ENCODE measurements around the gene LIN9.

LIN9 gene

GRCh38 chr1:226302731-226303130 lies 6.2 kb downstream of the LIN9 start:
- H3K27ac ChIP-seq (ENCODE audit: low read length), result no peak overlapping the region
- no peak overlapping the region for H3K9ac ChIP-seq (ENCODE audit: low read length)
- H3K4me1 ChIP-seq (ENCODE audit: low read length), result peaks cover 15% of the 10 kb centered on the region
- peaks cover 68% of the 10 kb centered on the region for H3K79me2 ChIP-seq (ENCODE audit: low read length)
- H3K9me3 ChIP-seq (ENCODE audit: insufficient read depth, low read length), result no peaks in the 10 kb centered on the region
- peaks cover 33% of the 10 kb centered on the region for H4K20me1 ChIP-seq (ENCODE audit: insufficient read depth, low read length)
- TF ChIP-seq EZH2phosphoT487 (IDR thresholded peaks at IDR 0.05; ENCODE audit: low read depth), result no peak
- TF ChIP-seq, protein P1, sequence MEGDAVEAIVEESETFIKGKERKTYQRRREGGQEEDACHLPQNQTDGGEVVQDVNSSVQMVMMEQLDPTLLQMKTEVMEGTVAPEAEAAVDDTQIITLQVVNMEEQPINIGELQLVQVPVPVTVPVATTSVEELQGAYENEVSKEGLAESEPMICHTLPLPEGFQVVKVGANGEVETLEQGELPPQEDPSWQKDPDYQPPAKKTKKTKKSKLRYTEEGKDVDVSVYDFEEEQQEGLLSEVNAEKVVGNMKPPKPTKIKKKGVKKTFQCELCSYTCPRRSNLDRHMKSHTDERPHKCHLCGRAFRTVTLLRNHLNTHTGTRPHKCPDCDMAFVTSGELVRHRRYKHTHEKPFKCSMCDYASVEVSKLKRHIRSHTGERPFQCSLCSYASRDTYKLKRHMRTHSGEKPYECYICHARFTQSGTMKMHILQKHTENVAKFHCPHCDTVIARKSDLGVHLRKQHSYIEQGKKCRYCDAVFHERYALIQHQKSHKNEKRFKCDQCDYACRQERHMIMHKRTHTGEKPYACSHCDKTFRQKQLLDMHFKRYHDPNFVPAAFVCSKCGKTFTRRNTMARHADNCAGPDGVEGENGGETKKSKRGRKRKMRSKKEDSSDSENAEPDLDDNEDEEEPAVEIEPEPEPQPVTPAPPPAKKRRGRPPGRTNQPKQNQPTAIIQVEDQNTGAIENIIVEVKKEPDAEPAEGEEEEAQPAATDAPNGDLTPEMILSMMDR (IDR thresholded peaks at IDR 0.05; ENCODE audit: low read depth, low read length), result no peak
- H3K27me3 ChIP-seq (ENCODE audit: low read depth, low read length), result no peaks in the 10 kb centered on the region
- no peak overlapping the region for H3K4me2 ChIP-seq (ENCODE audit: low read length)
- H2AFZ ChIP-seq (ENCODE audit: low read depth, low read length), result no peak overlapping the region
- peaks cover 19% of the 10 kb centered on the region for H3K36me3 ChIP-seq (replicated peaks; ENCODE audit: low read depth, low read length)
- H3K4me3 ChIP-seq (ENCODE audit: low read length), result no peak overlapping the region

DNA sequence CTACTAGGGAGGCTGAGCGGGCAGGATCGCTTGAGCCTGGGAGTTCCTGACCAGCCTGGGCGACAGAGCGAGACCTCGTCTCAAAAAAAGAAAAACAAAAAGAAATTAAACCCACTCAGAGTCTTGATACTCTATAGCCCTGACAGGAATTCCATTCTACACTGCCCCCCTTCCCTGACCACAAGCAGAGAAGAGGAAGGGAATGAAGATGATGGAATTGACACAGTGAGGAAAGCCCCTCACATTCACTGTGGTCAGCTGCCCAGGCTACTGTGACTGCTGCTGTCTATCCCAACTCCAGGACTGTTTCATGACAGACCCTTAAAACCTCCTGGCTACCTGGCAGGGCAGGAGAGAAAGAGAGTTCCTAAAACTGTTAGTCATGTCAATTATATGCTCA lies 12.1 kb downstream of the LIN9 start:
- H3K79me2 ChIP-seq (ENCODE audit: low read length), result peaks cover 10% of the 10 kb centered on the region
- H3K27me3 ChIP-seq (ENCODE audit: low read depth, low read length), result no peaks in the 10 kb centered on the region
- H3K4me1 ChIP-seq (ENCODE audit: low read length), result no peaks in the 10 kb centered on the region
- H3K9me3 ChIP-seq (ENCODE audit: insufficient read depth, low read length), result no peaks in the 10 kb centered on the region
- H2AFZ ChIP-seq (ENCODE audit: low read depth, low read length), result no peak overlapping the region
- TF ChIP-seq, protein P1 (IDR thresholded peaks at IDR 0.05; ENCODE audit: low read depth, low read length), result no peak
- TF ChIP-seq EZH2phosphoT487 (IDR thresholded peaks at IDR 0.05; ENCODE audit: low read depth), result no peak
- 0 out of 2 replicates have a peak, but pooled peaks cover 9% of the 10 kb centered on the region for H4K20me1 ChIP-seq (ENCODE audit: insufficient read depth, low read length)
- H3K36me3 ChIP-seq (replicated peaks; ENCODE audit: low read depth, low read length), result peaks cover 34% of the 10 kb centered on the region
- no peak overlapping the region for H3K9ac ChIP-seq (ENCODE audit: low read length)
- no peak overlapping the region for H3K4me3 ChIP-seq (ENCODE audit: low read length)
- H3K4me2 ChIP-seq (ENCODE audit: low read length), result no peak overlapping the region
- H3K27ac ChIP-seq (ENCODE audit: low read length), result no peak overlapping the region

DNA sequence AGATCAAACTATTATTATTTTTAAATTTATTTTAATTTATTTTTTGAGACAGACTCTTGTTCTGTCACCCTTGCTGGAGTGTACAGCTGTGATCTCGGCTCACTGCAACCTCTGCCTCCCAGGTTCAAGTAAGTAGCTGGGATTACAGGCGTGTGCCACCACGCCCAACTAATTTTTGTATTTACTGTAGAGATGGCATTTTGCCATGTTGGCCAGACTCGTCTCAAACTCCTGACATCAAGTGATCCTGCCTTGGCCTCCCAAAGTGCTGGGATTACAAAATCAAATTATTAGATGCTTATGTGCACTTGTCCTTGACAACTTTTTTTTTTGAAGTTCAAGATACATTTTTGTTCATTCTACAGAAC lies 15.4 kb downstream of the LIN9 start:
- Histone ChIP-seq H4K20me1 (ENCODE audit: insufficient read depth, low read length) (no peaks in the 10 kb centered on the region), H3K4me3 (ENCODE audit: low read length) (no peak overlapping the region), H3K4me2 (ENCODE audit: low read length) (no peak overlapping the region), H3K27ac (ENCODE audit: low read length) (no peak overlapping the region), H3K4me1 (ENCODE audit: low read length) (no peaks in the 10 kb centered on the region), H3K36me3 (replicated peaks; ENCODE audit: low read depth, low read length) (peaks cover 28% of the 10 kb centered on the region), H3K9me3 (ENCODE audit: insufficient read depth, low read length) (no peaks in the 10 kb centered on the region), H3K27me3 (ENCODE audit: low read depth, low read length) (no peaks in the 10 kb centered on the region), H2AFZ (ENCODE audit: low read depth, low read length) (no peak overlapping the region), H3K79me2 (ENCODE audit: low read length) (no peaks in the 10 kb centered on the region), H3K9ac (ENCODE audit: low read length) (no peak overlapping the region)
- TF ChIP-seq EZH2phosphoT487 (IDR thresholded peaks at IDR 0.05; ENCODE audit: low read depth), result no peak
- TF ChIP-seq, protein P1 (IDR thresholded peaks at IDR 0.05; ENCODE audit: low read depth, low read length), result no peak

- Histone ChIP-seq H4K20me1 (ENCODE audit: insufficient read depth, low read length) (no peaks in the 10 kb centered on the region), H3K9ac (ENCODE audit: low read length) (no peak overlapping the region), H3K36me3 (replicated peaks; ENCODE audit: low read depth, low read length) (peaks cover 31% of the 10 kb centered on the region), H3K4me3 (ENCODE audit: low read length) (no peak overlapping the region), H3K27me3 (ENCODE audit: low read depth, low read length) (no peaks in the 10 kb centered on the region), H3K4me2 (ENCODE audit: low read length) (no peak overlapping the region), H3K4me1 (ENCODE audit: low read length) (no peaks in the 10 kb centered on the region), H3K79me2 (ENCODE audit: low read length) (no peaks in the 10 kb centered on the region), H3K27ac (ENCODE audit: low read length) (no peak overlapping the region), H2AFZ (ENCODE audit: low read depth, low read length) (no peak overlapping the region), H3K9me3 (ENCODE audit: insufficient read depth, low read length) (no peaks in the 10 kb centered on the region)
- TF ChIP-seq EZH2phosphoT487 (IDR thresholded peaks at IDR 0.05; ENCODE audit: low read depth), result no peak
- TF ChIP-seq, protein P1 (IDR thresholded peaks at IDR 0.05; ENCODE audit: low read depth, low read length), result no peak
These were observed 16.0 kb downstream of the LIN9 start for GRCh38 chr1:226292874-226293552.
